Measurements from ENCODE around the gene ATP9B. TPM values are rescaled to one million over a fixed set of nuclear protein-coding genes. Genes with fewer than 3 reads are reported as not detected.

The ATP9B gene
- total RNA-seq, 1 experiment from 2014 or later: 15.6 TPM

DNA sequence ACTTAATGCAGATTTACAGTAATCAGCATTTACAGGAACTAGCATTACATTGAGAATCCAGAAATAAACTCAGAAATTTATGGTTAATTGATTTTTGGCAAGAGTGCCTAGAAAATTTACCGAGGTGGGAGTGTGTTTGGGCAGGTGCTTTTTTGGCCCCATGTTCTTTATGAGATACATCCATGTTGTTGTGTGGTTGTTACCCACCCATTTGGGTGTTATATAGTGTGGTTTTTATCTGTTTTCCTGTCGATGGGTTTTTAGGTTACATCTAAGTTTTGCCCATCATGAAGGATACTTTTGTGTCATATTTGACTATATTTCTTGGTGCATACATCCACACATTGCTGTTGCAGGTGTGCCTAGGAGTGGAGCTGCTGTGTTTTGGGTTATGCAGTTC lies 82.0 kb downstream of the ATP9B start:
- no peak overlapping the region for H3K27ac ChIP-seq (ENCODE audit: low read length)
- H3K79me2 ChIP-seq (ENCODE audit: low read length): no peaks in the 10 kb centered on the region
- TF ChIP-seq EZH2phosphoT487 (IDR thresholded peaks at IDR 0.05; ENCODE audit: borderline replicate concordance, low read length) (no peak), EZH2 (IDR thresholded peaks at IDR 0.05; ENCODE audit: low read length, unreplicated experiment) (no peak)
- TF ChIP-seq, protein P1, sequence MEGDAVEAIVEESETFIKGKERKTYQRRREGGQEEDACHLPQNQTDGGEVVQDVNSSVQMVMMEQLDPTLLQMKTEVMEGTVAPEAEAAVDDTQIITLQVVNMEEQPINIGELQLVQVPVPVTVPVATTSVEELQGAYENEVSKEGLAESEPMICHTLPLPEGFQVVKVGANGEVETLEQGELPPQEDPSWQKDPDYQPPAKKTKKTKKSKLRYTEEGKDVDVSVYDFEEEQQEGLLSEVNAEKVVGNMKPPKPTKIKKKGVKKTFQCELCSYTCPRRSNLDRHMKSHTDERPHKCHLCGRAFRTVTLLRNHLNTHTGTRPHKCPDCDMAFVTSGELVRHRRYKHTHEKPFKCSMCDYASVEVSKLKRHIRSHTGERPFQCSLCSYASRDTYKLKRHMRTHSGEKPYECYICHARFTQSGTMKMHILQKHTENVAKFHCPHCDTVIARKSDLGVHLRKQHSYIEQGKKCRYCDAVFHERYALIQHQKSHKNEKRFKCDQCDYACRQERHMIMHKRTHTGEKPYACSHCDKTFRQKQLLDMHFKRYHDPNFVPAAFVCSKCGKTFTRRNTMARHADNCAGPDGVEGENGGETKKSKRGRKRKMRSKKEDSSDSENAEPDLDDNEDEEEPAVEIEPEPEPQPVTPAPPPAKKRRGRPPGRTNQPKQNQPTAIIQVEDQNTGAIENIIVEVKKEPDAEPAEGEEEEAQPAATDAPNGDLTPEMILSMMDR (conservative IDR thresholded peaks at IDR 0.05; ENCODE audit: low read depth, low read length): no peak
- no peak overlapping the region for H3K4me2 ChIP-seq (ENCODE audit: low read length)
- no peaks in the 10 kb centered on the region for H3K9me2 ChIP-seq (replicated peaks; ENCODE audit: low read length)
- no peaks in the 10 kb centered on the region for H3K27me3 ChIP-seq (ENCODE audit: low read length)
- intact Hi-C loops (cut with micrococcal nuclease): no loop called here
- no peak for ATAC-seq
- no peaks in the 10 kb centered on the region for H3F3A ChIP-seq (ENCODE audit: low read length, unreplicated experiment)
- no peak overlapping the region for H3K4me3 ChIP-seq (ENCODE audit: low read length)
- H2AFZ ChIP-seq (ENCODE audit: low read length): no peak overlapping the region
- no TSS peak for BruUV-seq (replicated peaks)
- no peak for DNase-seq
- no peaks in the 10 kb centered on the region for H3K36me3 ChIP-seq (ENCODE audit: low read depth, low read length)
- CTCF ChIA-PET: no interaction called here
- no peaks in the 10 kb centered on the region for H3K9me3 ChIP-seq (ENCODE audit: low read length)
- no peak overlapping the region for H3K9ac ChIP-seq (ENCODE audit: low read length)
- H4K20me1 ChIP-seq (ENCODE audit: low read length): no peaks in the 10 kb centered on the region
- POLR2A ChIA-PET (ENCODE audit: unreplicated experiment): no interaction called here
- H3K4me1 ChIP-seq (ENCODE audit: insufficient read depth, low read length): peaks cover 2% of the 10 kb centered on the region

DNA sequence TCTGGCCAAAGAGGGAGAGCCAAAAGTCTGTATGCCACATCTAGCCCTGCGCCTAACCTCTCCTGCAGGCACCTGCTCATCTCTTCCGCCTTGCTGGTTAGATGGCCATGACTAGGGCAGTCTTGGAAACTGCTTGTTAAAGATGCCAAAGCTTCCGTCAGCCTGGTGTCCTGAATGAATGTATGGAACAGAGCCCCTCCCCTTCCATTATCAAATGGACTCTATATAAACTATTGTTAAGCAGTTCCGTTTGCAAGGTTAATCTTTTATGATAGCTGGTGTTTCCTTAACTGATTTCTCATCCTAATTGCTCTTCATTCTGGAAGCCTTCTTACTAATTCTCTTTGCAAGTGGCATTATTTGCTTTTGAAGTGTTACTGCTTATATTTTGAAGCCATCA lies 87.1 kb downstream of the ATP9B start:
- DNase-seq (no peak), ATAC-seq (peak; percentile 30; the same call in 1 of the 2 replicates)
- Histone ChIP-seq H3K27ac (ENCODE audit: low read length) (peak overlapping the region; percentile 16), H3K27me3 (ENCODE audit: low read length) (no peaks in the 10 kb centered on the region), H4K20me1 (ENCODE audit: low read length) (no peaks in the 10 kb centered on the region), H3K36me3 (ENCODE audit: low read depth, low read length) (no peaks in the 10 kb centered on the region), H3K9me2 (replicated peaks; ENCODE audit: low read length) (no peaks in the 10 kb centered on the region), H3K9me3 (ENCODE audit: low read length) (no peaks in the 10 kb centered on the region), H3K9ac (ENCODE audit: low read length) (no peak overlapping the region), H2AFZ (ENCODE audit: low read length) (no peak overlapping the region), H3F3A (ENCODE audit: low read length, unreplicated experiment) (no peaks in the 10 kb centered on the region), H3K4me3 (ENCODE audit: low read length) (no peak overlapping the region), H3K4me1 (ENCODE audit: insufficient read depth, low read length) (peaks cover 14% of the 10 kb centered on the region), H3K4me2 (ENCODE audit: low read length) (no peak overlapping the region), H3K79me2 (ENCODE audit: low read length) (no peaks in the 10 kb centered on the region)
- POLR2A ChIA-PET (ENCODE audit: unreplicated experiment): no interaction called here
- TF ChIP-seq, protein P1 (conservative IDR thresholded peaks at IDR 0.05; ENCODE audit: low read depth, low read length): no peak
- no peak for TF ChIP-seq EZH2 (IDR thresholded peaks at IDR 0.05; ENCODE audit: low read length, unreplicated experiment)
- TF ChIP-seq EZH2phosphoT487 (IDR thresholded peaks at IDR 0.05; ENCODE audit: borderline replicate concordance, low read length): no peak
- intact Hi-C loops (cut with micrococcal nuclease): no loop called here
- CTCF ChIA-PET: no interaction called here
- no TSS peak for BruUV-seq (replicated peaks)

DNA sequence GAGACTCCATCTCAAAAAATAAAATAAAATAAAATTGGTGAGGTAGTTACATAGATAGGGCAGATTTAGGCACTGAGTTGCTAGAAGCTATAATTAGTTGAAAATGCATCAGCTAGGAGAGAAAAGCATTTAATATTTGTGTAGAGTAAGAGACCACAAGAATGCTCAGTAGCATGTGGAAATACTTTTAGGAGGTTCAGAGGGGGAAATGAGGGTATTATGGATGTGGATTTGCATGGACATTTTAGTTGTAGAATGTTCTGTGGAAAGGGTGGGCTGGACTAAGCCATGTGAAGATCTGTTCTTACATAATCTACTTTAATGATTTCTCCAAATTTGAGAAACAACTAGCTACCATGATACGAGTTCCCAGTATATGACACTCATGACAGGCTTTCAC lies 95.5 kb downstream of the ATP9B start:
- Histone ChIP-seq H3K36me3 (ENCODE audit: low read depth, low read length) (no peaks in the 10 kb centered on the region; the same call in 1 of the 2 replicates), H3K4me1 (ENCODE audit: insufficient read depth, low read length) (no peaks in the 10 kb centered on the region), H2AFZ (ENCODE audit: low read length) (no peak overlapping the region), H3K9me2 (replicated peaks; ENCODE audit: low read length) (no peaks in the 10 kb centered on the region), H3K9me3 (ENCODE audit: low read length) (no peaks in the 10 kb centered on the region), H3F3A (ENCODE audit: low read length, unreplicated experiment) (no peaks in the 10 kb centered on the region), H3K27ac (ENCODE audit: low read length) (no peak overlapping the region), H4K20me1 (ENCODE audit: low read length) (no peaks in the 10 kb centered on the region), H3K4me2 (ENCODE audit: low read length) (no peak overlapping the region), H3K9ac (ENCODE audit: low read length) (no peak overlapping the region), H3K79me2 (ENCODE audit: low read length) (no peaks in the 10 kb centered on the region), H3K4me3 (ENCODE audit: low read length) (no peak overlapping the region), H3K27me3 (ENCODE audit: low read length) (no peaks in the 10 kb centered on the region)
- intact Hi-C loops (cut with micrococcal nuclease): no loop called here
- ATAC-seq: no peak
- CTCF ChIA-PET: no interaction called here
- DNase-seq: no peak
- POLR2A ChIA-PET (ENCODE audit: unreplicated experiment): no interaction called here
- BruUV-seq (replicated peaks): no TSS peak
- no peak for TF ChIP-seq EZH2 (IDR thresholded peaks at IDR 0.05; ENCODE audit: low read length, unreplicated experiment)
- no peak for TF ChIP-seq EZH2phosphoT487 (IDR thresholded peaks at IDR 0.05; ENCODE audit: borderline replicate concordance, low read length)
- TF ChIP-seq, protein P1 (conservative IDR thresholded peaks at IDR 0.05; ENCODE audit: low read depth, low read length): no peak

All from PC-3 (cell line).